NCI-H82 (cell line): ENCODE data around the gene RFTN1.

Experiments
- DNase-seq: peaks from one replicate; lab custom pipeline; 2025; lab: John Stamatoyannopoulos, UW

Gene RFTN1

DNA sequence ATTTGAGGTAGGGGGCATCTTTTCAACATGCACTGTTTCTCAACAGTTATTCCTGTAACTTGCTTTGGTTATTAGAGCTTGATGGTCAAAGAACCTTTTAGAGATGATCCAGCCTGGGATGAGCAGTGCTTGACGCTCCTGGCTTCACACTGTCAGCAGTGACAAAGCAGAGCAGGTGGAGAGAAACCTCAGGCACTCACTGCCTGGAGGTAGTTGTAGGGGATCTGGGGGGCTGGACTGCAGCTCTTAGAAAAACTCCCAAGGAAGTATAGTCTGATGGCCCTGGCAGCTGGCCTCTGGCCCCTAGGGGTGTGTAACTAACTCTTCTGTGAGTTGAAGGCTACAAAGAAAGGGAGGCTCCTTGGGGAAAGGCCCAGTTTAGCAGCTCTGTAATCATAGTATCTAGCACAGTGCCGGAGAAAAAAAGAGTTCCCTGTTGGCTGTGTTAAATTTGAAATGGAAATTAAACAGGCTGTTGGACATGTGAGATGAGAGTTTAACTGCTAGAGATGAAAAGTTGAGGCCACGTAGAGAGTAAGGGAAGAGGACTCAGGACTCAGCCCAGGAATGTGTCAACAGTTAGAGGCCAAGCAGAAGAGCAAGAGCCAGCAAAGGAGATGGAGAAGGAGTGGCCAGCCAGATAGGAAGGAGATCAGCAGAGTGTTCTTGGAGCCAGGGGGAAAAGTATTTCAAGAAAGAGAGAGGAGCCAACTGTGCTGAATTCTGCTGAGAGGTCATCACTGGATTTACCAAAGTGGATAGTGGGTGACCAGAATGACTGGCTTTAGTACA is 234.3 kb downstream of the RFTN1 start:
- no peak for DNase-seq

DNA sequence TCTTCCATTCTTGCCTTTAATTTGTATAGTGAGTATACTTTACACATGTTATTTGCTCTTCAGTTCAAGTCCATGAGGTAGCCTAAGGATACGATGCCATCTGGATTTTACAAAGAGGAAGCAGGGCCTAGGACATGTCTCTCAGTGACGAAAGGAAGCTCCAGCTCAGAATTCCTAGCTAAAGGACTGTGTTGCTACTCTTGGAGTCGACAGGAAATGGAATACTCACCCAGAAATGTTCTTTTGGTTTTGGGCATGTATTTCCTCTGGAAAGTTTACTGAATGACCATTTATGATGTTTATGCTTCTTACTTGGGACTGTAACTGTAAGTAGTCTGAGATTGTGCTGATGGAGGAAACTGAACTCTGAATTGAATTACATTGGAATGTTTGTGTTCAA is 236.0 kb downstream of the RFTN1 start:
- DNase-seq: no peak

DNA sequence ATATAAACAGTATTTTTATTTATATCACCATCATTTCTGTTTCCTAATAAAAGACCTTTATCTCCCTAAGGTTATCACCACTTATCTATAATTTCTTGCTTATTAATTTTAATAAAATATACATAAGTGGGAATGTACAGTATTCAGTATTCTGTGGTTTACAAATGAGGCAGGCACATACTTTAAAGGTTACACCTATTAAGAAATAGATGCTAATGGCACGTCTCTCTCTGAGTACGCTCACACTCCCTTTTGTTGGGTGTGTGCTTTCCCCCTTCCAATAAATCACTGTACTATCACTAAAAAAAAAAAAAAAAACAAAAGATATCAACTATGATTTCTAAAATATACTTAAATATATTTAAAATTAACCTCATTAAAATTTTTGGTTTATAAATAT is 239.6 kb downstream of the RFTN1 start:
- DNase-seq: no peak

GRCh38 chr3:16272588-16272987 is 240.9 kb downstream of the RFTN1 start:
- DNase-seq: no peak

DNA sequence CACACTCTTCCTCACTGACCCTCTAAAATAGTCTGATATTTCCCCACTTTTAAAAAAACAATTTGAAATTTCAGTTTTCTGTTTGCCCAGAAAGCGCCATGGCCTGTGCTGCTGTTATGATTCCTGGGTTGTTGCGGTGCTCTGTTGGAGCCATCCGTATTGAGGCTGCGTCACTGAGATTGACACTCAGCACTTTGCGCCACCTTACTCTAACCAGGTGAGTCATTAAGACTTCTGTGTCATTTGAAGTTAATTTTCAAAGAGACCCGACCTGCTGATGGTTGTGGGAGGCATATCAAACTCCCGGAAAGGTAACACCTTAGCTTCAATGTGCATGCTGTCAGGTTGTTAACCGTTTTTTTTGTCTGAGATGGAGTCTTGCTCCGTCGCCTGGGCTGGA is 242.6 kb downstream of the RFTN1 start:
- DNase-seq: no peak

DNA sequence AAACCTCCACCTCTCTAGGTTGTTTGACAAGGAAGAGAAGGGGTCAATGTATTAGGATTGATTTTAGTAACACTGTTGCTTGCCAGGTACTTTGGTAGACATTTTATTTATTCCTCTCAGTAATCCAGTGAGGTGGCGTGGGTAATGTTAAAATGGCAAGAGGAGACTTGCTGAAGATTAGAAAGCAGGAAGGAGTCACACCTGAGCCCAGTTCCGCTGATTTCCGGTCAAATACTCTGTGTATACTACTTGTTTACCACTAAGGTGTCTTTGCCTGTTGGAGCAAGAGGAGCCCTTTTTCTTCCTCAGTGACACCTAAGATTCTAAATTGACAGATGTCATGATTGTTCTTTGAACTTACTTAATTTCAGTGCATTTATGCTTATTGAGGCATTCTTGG is 246.8 kb downstream of the RFTN1 start:
- no peak for DNase-seq
